ENCODE data around the gene BCR. TPM values are rescaled to one million over a fixed set of nuclear protein-coding genes. Genes with fewer than 3 reads are reported as not detected.
A peak's percentile ranks its signal among the peaks of the same experiment; 100 is the strongest.

Gene BCR
- total and polyA plus RNA-seq, 2 donors (not counting 1 experiment from before 2014, with no cell fraction given) = 30.2 to 46.4 TPM

GRCh38 chr22:23146478-23147205 is 33.7 kb upstream of the BCR start:
- Histone ChIP-seq H2AFZ (ENCODE audit: insufficient read depth, low read depth, low read length, poor library complexity, severe bottlenecking) (no peak overlapping the region), H3K4me2 (replicated peaks; ENCODE audit: low read depth, low read length, poor library complexity, severe bottlenecking) (no peak overlapping the region), H3K27me3 (replicated peaks in 1 of 4; ENCODE audit: control extremely low read depth in 1 of 4, control insufficient read depth in 3 of 4, insufficient read depth in 4 of 4, low read length in 3 of 4) (no peaks in the 10 kb centered on the region), H3K27ac (ENCODE audit: low read length in 2 of 2) (no peak overlapping the region), H3K9me3 (ENCODE audit: control extremely low read depth in 1 of 3, control insufficient read depth in 2 of 3, insufficient read depth in 1 of 3, low read length in 2 of 3) (no peaks in the 10 kb centered on the region), H4K20me1 (ENCODE audit: control insufficient read depth, insufficient read depth, low read length, poor library complexity, severe bottlenecking) (no peaks in the 10 kb centered on the region), H3K4me3 (ENCODE audit: control extremely low read depth in 1 of 5, extremely low read depth in 1 of 5, insufficient read depth in 1 of 5, low read depth in 2 of 5, low read length in 4 of 5) (no peak overlapping the region), H3K9ac (ENCODE audit: low read length) (no peak overlapping the region), H3K36me3 (replicated peaks in 1 of 2; ENCODE audit: control extremely low read depth in 1 of 2, control insufficient read depth in 1 of 2, extremely low read depth in 1 of 2, insufficient read depth in 2 of 2, low read length in 1 of 2) (no peaks in the 10 kb centered on the region), H3K79me2 (ENCODE audit: control insufficient read depth, insufficient read depth, low read length) (no peaks in the 10 kb centered on the region), H3K4me1 (ENCODE audit: control insufficient read depth in 2 of 2, insufficient read depth in 2 of 2, low read length in 2 of 2) (peaks cover 27 to 45% of the 10 kb centered on the region in 2 donors)
- DNase-seq (no peak), ATAC-seq (ENCODE audit: low read depth) (no peak)
- no peaks in the 10 kb centered on the region for H3K27me3 Mint-ChIP-seq
- TF ChIP-seq EZH2 (IDR thresholded peaks at IDR 0.05; ENCODE audit: borderline replicate concordance, insufficient read depth, low read depth, low read length, poor library complexity, severe bottlenecking) (no peak), CTCF (IDR thresholded peaks at IDR 0.05) (no peak)
- ChIA-PET POLR2A (no interaction called here), CTCF (interaction anchor here (0.6 to 3.2 kb wide), 9 partner anchors 7 to 420 kb away, joined by 3 to 12 read pairs (median 3); partner anchors contain the start of gene BCR)
- H3K4me3 Mint-ChIP-seq = peak overlapping the region; percentile 35
- H3K9me3 Mint-ChIP-seq (ENCODE audit: insufficient read depth) = no peaks in the 10 kb centered on the region
- intact Hi-C loops (cut with micrococcal nuclease) = loop anchor here (5.0 to 10.0 kb wide), 3 partner anchors 36 to 1408 kb away; partner anchors contain the start of genes BCR, GUCD1 and SNRPD3
- peaks cover 45% of the 10 kb centered on the region for H3K4me1 Mint-ChIP-seq
- peak overlapping the region; percentile 39 for H3K27ac Mint-ChIP-seq
- WGBS (ENCODE audit: insufficient coverage) = 50% methylated on average over 2 of the region's 8 CpGs

Data from B cell (primary cell).